Endothelial cell of umbilical vein (primary cell): Measurements from ENCODE around the gene SOHLH2. TPM values are rescaled to one million over a fixed set of nuclear protein-coding genes. Genes with fewer than 3 reads are reported as not detected.

Source experiments
- BruUV-seq: library from RNA; stranded (reverse); fragments of 400-500 nt; replicated peaks from 2 replicates; lab custom pipeline; 2021; lab: Mats Ljungman, UMichigan
- CTCF ChIA-PET: fragments of 300-600, 350-600 bp; sonication (Branson Sonifier 250); formaldehyde crosslinking; loops from one replicate; lab custom pipeline; 2021; ENCODE audit warnings: antibody characterized with exemption, inconsistent platforms; lab: Charles Lee
- POLR2A ChIA-PET: fragments of 300-600, 350-600 bp; sonication (Branson Sonifier 250); formaldehyde crosslinking; loops from one replicate; lab custom pipeline; 2021; ENCODE audit warnings: antibody characterized with exemption, inconsistent platforms; lab: Charles Lee
- DNase-seq: peaks from one replicate; pipeline ENCODE4 v3.0.0-alpha.2; 2011; ENCODE audit warnings: low read depth, low spot score
- FAIRE-seq: peaks from 2 replicates; lab custom pipeline; 2011; peaks lifted over from hg19 to GRCh38; lab: Jason Lieb, UNC
- H2AFZ ChIP-seq: 2 replicates; pipeline ENCODE4 v1.6.0; 2012; ENCODE audit warnings: low read depth, low read length, control low read depth, inconsistent platforms
- H3K27ac ChIP-seq: 2 replicates; pipeline ENCODE4 v1.5.1; 2011; ENCODE audit warnings: low read depth, mild to moderate bottlenecking, control low read depth, low read length, moderate library complexity; ENCODE audit not compliant: insufficient read depth
- H3K27me3 ChIP-seq, 2 experiments: 2 replicates each; pipeline versions ENCODE4 v1.6.0 to v1.6.1; 2011; ENCODE audit warnings: low read length in 2 of 2, mixed read lengths in 1 of 2; ENCODE audit not compliant: control insufficient read depth in 2 of 2, insufficient read depth in 2 of 2
- H3K36me3 ChIP-seq, 2 experiments: 2 replicates in 1 of 2; 3 replicates in 1 of 2; pipeline ENCODE4 v1.5.1; 2011; ENCODE audit warnings: low read length in 2 of 2, mild to moderate bottlenecking in 1 of 2, moderate library complexity in 1 of 2; ENCODE audit not compliant: control insufficient read depth in 2 of 2, insufficient read depth in 2 of 2; ENCODE audit errors: extremely low read depth in 1 of 2
- H3K4me1 ChIP-seq: 3 replicates; pipeline ENCODE4 v1.5.1; 2011; ENCODE audit warnings: mild to moderate bottlenecking, low read length; ENCODE audit not compliant: control insufficient read depth, insufficient read depth; ENCODE audit errors: extremely low read depth
- H3K4me2 ChIP-seq: 2 replicates; pipeline ENCODE4 v1.6.1; 2011; ENCODE audit warnings: low read length, control low read depth, mixed read lengths; ENCODE audit not compliant: insufficient read depth
- H3K4me3 ChIP-seq, 3 experiments: fragments of 200-600 bp in 1 of 3; sonication (generic), shearing (Covaris generic) in 1 of 3; replicated peaks in 1 of 3; 2 replicates each; pipeline ENCODE4 v1.5.1; 2011 to 2016; ENCODE audit warnings: control low read depth in 3 of 3, low read length in 3 of 3, mild to moderate bottlenecking in 2 of 3, inconsistent platforms in 1 of 3, low read depth in 1 of 3, moderate library complexity in 1 of 3; ENCODE audit not compliant: insufficient read depth in 1 of 3
- H3K79me2 ChIP-seq: 2 replicates; pipeline ENCODE4 v1.6.0; 2012; ENCODE audit warnings: low read length, inconsistent platforms; ENCODE audit not compliant: control insufficient read depth, insufficient read depth
- H3K9ac ChIP-seq: replicated peaks from 2 replicates; pipeline ENCODE3; 2011; ENCODE audit warnings: low read length, control low read depth; ENCODE audit not compliant: insufficient read depth; ENCODE audit errors: extremely low read depth
- H3K9me1 ChIP-seq: replicated peaks from 3 replicates; pipeline ENCODE4 v1.6.0; 2011; ENCODE audit warnings: mild to moderate bottlenecking, low read length; ENCODE audit not compliant: control insufficient read depth, insufficient read depth; ENCODE audit errors: extremely low read depth
- H3K9me3 ChIP-seq: replicated peaks from 2 replicates; pipeline ENCODE4 v1.5.1; 2012; ENCODE audit warnings: low read length, inconsistent platforms; ENCODE audit not compliant: control insufficient read depth, insufficient read depth
- H4K20me1 ChIP-seq: replicated peaks from 2 replicates; pipeline ENCODE3; 2011; ENCODE audit warnings: mild to moderate bottlenecking, low read length; ENCODE audit not compliant: control insufficient read depth, insufficient read depth; ENCODE audit errors: extremely low read depth
- CTCF ChIP-seq, 2 donors: IDR thresholded peaks; 1 replicate in 1 of 2; 2 replicates in 1 of 2; pipeline ENCODE4 v1.5.1; 2011; ENCODE audit warnings: low read length in 2 of 2, mild to moderate bottlenecking in 2 of 2, moderate library complexity in 2 of 2, control low read depth in 1 of 2, inconsistent platforms in 1 of 2, low read depth in 1 of 2; ENCODE audit not compliant: insufficient read depth in 1 of 2; ENCODE audit errors: extremely low read depth in 1 of 2
- EZH2 ChIP-seq: IDR thresholded peaks from 2 replicates; pipeline ENCODE4 v1.6.1; 2012; ENCODE audit warnings: borderline replicate concordance, low read depth, mild to moderate bottlenecking, moderate library complexity, low read length, inconsistent platforms; ENCODE audit not compliant: severe bottlenecking
- FOS ChIP-seq: IDR thresholded peaks from 2 replicates; pipeline ENCODE4 v1.6.1; 2011; ENCODE audit warnings: mild to moderate bottlenecking, low read length, moderate library complexity, borderline replicate concordance; ENCODE audit not compliant: insufficient read depth
- GATA2 ChIP-seq: IDR thresholded peaks from 2 replicates; pipeline ENCODE4 v1.7.0; 2011; ENCODE audit warnings: low read depth, mild to moderate bottlenecking, moderate library complexity, mixed read lengths, low read length; ENCODE audit not compliant: insufficient read length, insufficient read depth
- JUN ChIP-seq: IDR thresholded peaks from 2 replicates; pipeline ENCODE4 v1.6.1; 2011; ENCODE audit warnings: borderline replicate concordance, low read depth; ENCODE audit not compliant: insufficient read length, insufficient read depth
- MAX ChIP-seq: IDR thresholded peaks from 2 replicates; pipeline ENCODE4 v1.6.1; 2011; ENCODE audit not compliant: insufficient read depth, insufficient read length
- MYC ChIP-seq: IDR thresholded peaks from one replicate; pipeline ENCODE4 v1.6.1; 2011; ENCODE audit warnings: mild to moderate bottlenecking, low read depth, low read length
- POLR2A ChIP-seq: IDR thresholded peaks from 2 replicates; pipeline ENCODE4 v1.6.1; 2012; ENCODE audit warnings: low read depth, mild to moderate bottlenecking, control low read depth, low read length
- POLR2AphosphoS5 ChIP-seq: IDR thresholded peaks from 2 replicates; pipeline ENCODE4 v1.6.1; 2012; ENCODE audit warnings: low read depth, mild to moderate bottlenecking, control low read depth, low read length, moderate library complexity; ENCODE audit not compliant: insufficient read depth
- dilution Hi-C: fragments of 300-500 bp; cut with MboI; formaldehyde crosslinking; loops from one replicate; pipeline ENCODE4 v1.15.0; 2019; ENCODE audit warnings: low sequenced_read_pairs; ENCODE audit not compliant: extremely low pct_ligation_motif_present
- intact Hi-C: fragments of 100-400 bp; cut with micrococcal nuclease; formaldehyde crosslinking; loops from one replicate; pipeline ENCODE4 v1.10.0; 2022
- polyA plus RNA-seq, 4 experiments: library from polyadenylated mRNA; depleted of rRNA in 3 of 4; stranded (reverse) in 3 of 4; unstranded in 1 of 4; fragments of >200 nt; gene quantifications; 2 replicates each; pipeline versions ENCODE4 v1.2.1 to v1.2.3, GENCODE V29; 2011 to 2012; ENCODE audit warnings: missing spikeins in 1 of 4
- total RNA-seq: library from RNA; stranded (reverse); gene quantifications from 2 replicates; pipeline ENCODE4 v1.2.3, GENCODE V29; 2021

The SOHLH2 gene
- total and polyA plus RNA-seq, 2 donors (not counting 3 experiments of a cell fraction or from before 2014, with no cell fraction given): 0.11 to 0.55 TPM

GRCh38 chr13:36134632-36135031 lies 79.7 kb downstream of the SOHLH2 start:
- H3K4me2 ChIP-seq: no peak overlapping the region
- no peaks in the 10 kb centered on the region for H3K9me3 ChIP-seq
- no peaks in the 10 kb centered on the region for H3K36me3 ChIP-seq
- H3K27ac ChIP-seq: no peak overlapping the region
- TF ChIP-seq GATA2: no peak
- no peak for TF ChIP-seq POLR2A
- no peak for TF ChIP-seq POLR2AphosphoS5
- no peak for TF ChIP-seq EZH2
- no peak for TF ChIP-seq MAX
- no peak for TF ChIP-seq CTCF (IDR thresholded peaks at IDR 0.05; ENCODE audit: extremely low read depth in 1 of 2, insufficient read depth in 1 of 2, low read depth in 1 of 2, low read length in 2 of 2)
- TF ChIP-seq FOS: no peak
- TF ChIP-seq JUN: no peak
- TF ChIP-seq MYC: no peak
- BruUV-seq: no TSS peak
- no peaks in the 10 kb centered on the region for H4K20me1 ChIP-seq
- peaks cover 6% of the 10 kb centered on the region for H3K4me1 ChIP-seq
- dilution Hi-C loops: no loop called here
- CTCF ChIA-PET: no interaction called here
- no peak for DNase-seq
- H3K4me3 ChIP-seq: no peak overlapping the region
- peaks cover 12 to 22% of the 10 kb centered on the region in 2 experiments for H3K27me3 ChIP-seq
- H2AFZ ChIP-seq: no peak overlapping the region
- no peaks in the 10 kb centered on the region for H3K79me2 ChIP-seq
- POLR2A ChIA-PET: no interaction called here
- H3K9ac ChIP-seq: no peak overlapping the region
- intact Hi-C loops: loop anchor here (5.0 kb wide), 1 partner anchor 143 kb away; no protein-coding TSS in a partner anchor
- no peaks in the 10 kb centered on the region for H3K9me1 ChIP-seq
- FAIRE-seq: no peak
